Transverse colon (tissue), 3 donors: Measurements from ENCODE around the gene SMIM22.

ENCODE experiments used
- CTCF ChIP-seq, 5 experiments: fragments of 200-600 bp in 3 of 5; fragments of 450-650 bp in 2 of 5; sonication (generic) in 3 of 5; IDR thresholded peaks; 1 replicate in 2 of 5; 2 replicates in 3 of 5; pipeline ENCODE4 v1.5.1; 2016 to 2017; ENCODE audit warnings: antibody characterized with exemption in 5 of 5, inconsistent platforms in 3 of 5, mild to moderate bottlenecking in 2 of 5, moderate library complexity in 1 of 5
- POLR2A ChIP-seq: fragments of 450-650 bp; IDR thresholded peaks from one replicate; pipeline ENCODE4 v1.6.1; 2016; ENCODE audit warnings: antibody characterized with exemption, mild to moderate bottlenecking, moderate library complexity

DNA sequence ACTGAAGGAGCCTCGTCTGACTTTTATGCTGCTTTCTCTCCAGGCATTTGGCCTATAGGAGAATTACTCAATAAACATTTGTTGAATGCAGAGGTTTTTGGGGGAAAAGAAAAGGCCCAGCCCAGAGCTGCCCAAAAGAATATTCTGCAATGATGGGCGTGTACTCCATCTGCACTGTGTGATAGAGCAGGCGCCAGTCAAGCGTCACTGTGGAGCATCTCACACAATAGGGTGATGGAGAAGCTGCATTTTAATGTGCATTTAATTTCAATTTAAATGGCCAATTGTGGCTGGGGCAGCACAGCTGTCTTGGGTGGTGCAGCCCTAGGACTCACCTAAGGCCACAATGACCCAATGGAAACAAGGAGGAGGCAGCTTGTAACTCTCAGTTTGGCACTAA, 31.4 kb downstream of the SMIM22 start:
- no peak for TF ChIP-seq CTCF (IDR thresholded peaks at IDR 0.05)
- no peak for TF ChIP-seq POLR2A
